GM12878 (cell line): Measurements from ENCODE around the gene AGK. TPM values are rescaled to one million over a fixed set of nuclear protein-coding genes. Genes with fewer than 3 reads are reported as not detected.

ENCODE experiments used
- ATAC-seq: fragments of 200-7000 bp; cut with Tn5 transposase; 3 replicates; pipeline ENCODE4 v1.9.1; 2020; ENCODE audit warnings: mild to moderate bottlenecking, moderate library complexity
- BruUV-seq: library from RNA; stranded (reverse); fragments of 400-500 nt; replicated peaks from 2 replicates; lab custom pipeline; 2021; lab: Mats Ljungman, UMichigan
- CTCF ChIA-PET: fragments of 300-600 bp; sonication (Branson Sonifier 250); formaldehyde crosslinking; extraction: SDS; loops from one replicate; lab custom pipeline; 2021; ENCODE audit warnings: inconsistent platforms; lab: Yijun Ruan, JAX
- POLR2A ChIA-PET: fragments of 350-600 bp; formaldehyde crosslinking; extraction: SDS; loops from one replicate; lab custom pipeline; 2021; ENCODE audit warnings: inconsistent platforms; lab: Charles Lee
- RAD21 ChIA-PET: fragments of 300-600 bp; sonication (Branson Sonifier 250); formaldehyde crosslinking; loops from one replicate; lab custom pipeline; 2023; ENCODE audit warnings: antibody characterized with exemption; ENCODE audit not compliant: unreplicated experiment; lab: Charles Lee
- SMC1A ChIA-PET: fragments of 300-600 bp; sonication (Branson Sonifier 250); formaldehyde crosslinking; loops from one replicate; lab custom pipeline; 2023; ENCODE audit not compliant: unreplicated experiment, uncharacterized antibody; lab: Charles Lee
- DNase-seq: peaks from one replicate; pipeline ENCODE4 v3.0.0-alpha.2; 2011; ENCODE audit warnings: low read depth, low spot score
- FAIRE-seq: peaks from 3 replicates; lab custom pipeline; 2011; peaks lifted over from hg19 to GRCh38; lab: Jason Lieb, UNC
- H2AFZ ChIP-seq: 2 replicates; pipeline ENCODE4 v1.6.0; 2011; ENCODE audit warnings: low read depth, low read length, control low read depth; ENCODE audit not compliant: control insufficient read depth
- H3K27ac ChIP-seq: 2 replicates; pipeline ENCODE4 v1.5.1; 2011; ENCODE audit warnings: control low read depth; ENCODE audit not compliant: control insufficient read depth, insufficient read depth
- H3K27me3 ChIP-seq, 2 experiments: replicated peaks in 1 of 2; 2 replicates each; pipeline versions ENCODE4 v1.6.0 to v1.6.1; 2011; ENCODE audit warnings: low read length in 1 of 2; ENCODE audit not compliant: control insufficient read depth in 2 of 2, insufficient read depth in 2 of 2
- H3K36me3 ChIP-seq, 2 experiments: 2 replicates each; pipeline ENCODE4 v1.5.1; 2011; ENCODE audit warnings: low read length in 1 of 2; ENCODE audit not compliant: control insufficient read depth in 2 of 2, insufficient read depth in 2 of 2
- H3K4me1 ChIP-seq: 2 replicates; pipeline ENCODE4 v1.6.1; 2011; ENCODE audit warnings: mild to moderate bottlenecking, low read length, moderate library complexity, mixed read lengths; ENCODE audit not compliant: control insufficient read depth, insufficient read depth
- H3K4me2 ChIP-seq: 2 replicates; pipeline ENCODE4 v1.6.0; 2011; ENCODE audit warnings: control low read depth; ENCODE audit not compliant: control insufficient read depth, insufficient read depth
- H3K4me3 ChIP-seq: fragments of 200-600 bp; sonication (generic); 2 replicates; pipeline ENCODE4 v1.5.1; 2016
- H3K79me2 ChIP-seq: 2 replicates; pipeline ENCODE4 v1.6.0; 2011; ENCODE audit warnings: low read length; ENCODE audit not compliant: control insufficient read depth, insufficient read depth
- H3K9ac ChIP-seq: 2 replicates; pipeline ENCODE4 v1.8.0; 2011; ENCODE audit warnings: low read length, control low read depth, mixed read lengths; ENCODE audit not compliant: control insufficient read depth, insufficient read depth
- H3K9me3 ChIP-seq: replicated peaks from 3 replicates; pipeline ENCODE4 v1.5.1; 2011; ENCODE audit warnings: mild to moderate bottlenecking, low read length; ENCODE audit not compliant: control insufficient read depth, insufficient read depth
- H4K20me1 ChIP-seq: 2 replicates; pipeline ENCODE4 v1.6.0; 2011; ENCODE audit not compliant: control insufficient read depth, insufficient read depth
- DPF2 ChIP-seq: fragments of 450-650 bp; IDR thresholded peaks from 2 replicates; pipeline ENCODE4 v1.6.1; 2017; ENCODE audit warnings: mild to moderate bottlenecking
- FOS ChIP-seq: IDR thresholded peaks from 3 replicates; pipeline ENCODE4 v1.6.1; 2011; ENCODE audit warnings: borderline replicate concordance; ENCODE audit not compliant: insufficient read length; ENCODE audit errors: extremely low read depth
- IKZF2 ChIP-seq, 2 experiments: fragments of 450-650 bp; IDR thresholded peaks; 2 replicates each; pipeline ENCODE4 v1.6.1; 2017; ENCODE audit warnings: mild to moderate bottlenecking in 2 of 2, moderate library complexity in 2 of 2
- NFYA ChIP-seq: IDR thresholded peaks from 2 replicates; pipeline ENCODE4 v1.6.1; 2011; ENCODE audit warnings: low read depth, mild to moderate bottlenecking, low read length, improper control_type of control experiment, borderline replicate concordance
- SMC3 ChIP-seq: IDR thresholded peaks from 2 replicates; pipeline ENCODE4 v1.6.1; 2011; ENCODE audit warnings: low read length, improper control_type of control experiment, borderline replicate concordance
- YBX1 ChIP-seq: fragments of 450-650 bp; IDR thresholded peaks from 2 replicates; pipeline ENCODE4 v1.6.1; 2016; ENCODE audit warnings: antibody characterized with exemption
- ZNF207 ChIP-seq: fragments of 450-650 bp; IDR thresholded peaks from 2 replicates; pipeline ENCODE4 v1.6.1; 2014; ENCODE audit warnings: antibody characterized with exemption, mild to moderate bottlenecking, borderline replicate concordance
- ZNF274 ChIP-seq: IDR thresholded peaks from one replicate; pipeline ENCODE4 v1.8.0; 2011; ENCODE audit not compliant: insufficient read length, insufficient read depth
- ZNF622 ChIP-seq: fragments of 450-650 bp; IDR thresholded peaks from 2 replicates; pipeline ENCODE4 v1.6.1; 2017; ENCODE audit warnings: mild to moderate bottlenecking, inconsistent platforms
- WGBS: methylation state at CpG from one replicate; pipeline ENCODE4 v1.1.6; 2016; ENCODE audit warnings: low lambda C conversion rate; ENCODE audit not compliant: insufficient replicate concordance, insufficient coverage; ENCODE audit errors: missing lambda C conversion rate; 5-methylcytosine and 5-hydroxymethylcytosine counted together
- in situ Hi-C: fragments of 300-500 bp; cut with MboI; formaldehyde crosslinking; loops from 9 replicates; pipeline ENCODE4 v1.14.3; 2018; ENCODE audit warnings: mixed read lengths
- intact Hi-C: fragments of 100-400 bp; cut with micrococcal nuclease; formaldehyde crosslinking; loops from one replicate; pipeline ENCODE4 v1.14.2; 2022; ENCODE audit not compliant: unreplicated experiment
- polyA plus RNA-seq, 11 experiments: library from polyadenylated mRNA; depleted of rRNA in 4 of 11; unstranded in 6 of 11; stranded (reverse) in 5 of 11; fragments of >200 nt; fragmentation: Nextera tagmentation in 4 of 11; fragmentation: Illumina TruSeq in 1 of 11; extraction: Ambion mirVana in 4 of 11; extraction: Trizol in 1 of 11; gene quantifications; 1 replicate in 1 of 11; 2 replicates in 10 of 11; pipeline versions ENCODE4 v1.2.1 to v1.2.3, GENCODE V29; 2011 to 2016; ENCODE audit warnings: inconsistent platforms in 2 of 11, missing spikeins in 2 of 11, low read depth in 1 of 11
- total RNA-seq, 4 experiments: library from RNA; depleted of rRNA in 3 of 4; stranded (reverse); fragments of >200 nt in 3 of 4; fragmentation: Illumina TruSeq in 1 of 4; extraction: Trizol in 1 of 4; gene quantifications; 2 replicates each; pipeline versions ENCODE4 v1.2.1 to v1.2.3, GENCODE V29; 2013 to 2021

AGK gene
- total and polyA plus RNA-seq, 10 of the 15 experiments (the other 5 are each of a cell fraction or from before 2014, with no cell fraction given), result 32.5 to 85.6 (median 47.8) TPM

DNA sequence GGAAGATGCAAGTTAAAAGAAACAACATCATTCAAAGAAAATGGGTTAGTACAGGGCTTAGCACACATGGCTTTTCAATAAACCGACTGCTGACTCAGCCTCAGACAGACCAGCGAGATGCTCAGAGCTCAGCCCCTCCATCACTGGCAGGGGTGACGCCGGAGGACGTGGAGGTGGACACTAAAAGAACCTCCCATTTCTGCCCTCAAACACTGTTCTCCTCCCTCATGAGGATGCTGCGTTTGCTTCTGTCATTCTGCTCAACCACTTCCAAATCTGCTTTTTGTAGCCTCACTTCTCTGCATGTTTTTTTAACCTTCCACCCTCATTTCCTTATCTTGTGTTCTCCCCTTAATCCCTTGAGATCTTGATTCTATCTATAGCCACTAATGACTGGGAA is 135.5 kb downstream of the AGK start:
- no peaks in the 10 kb centered on the region for H4K20me1 ChIP-seq
- SMC1A ChIA-PET, result interaction anchor here (1.1 kb wide), 1 partner anchor 14 kb away, joined by 3 read pairs; no protein-coding TSS in a partner anchor
- no peak overlapping the region for H3K4me2 ChIP-seq
- no peaks in the 10 kb centered on the region for H3K9me3 ChIP-seq
- POLR2A ChIA-PET, result no interaction called here
- 99% methylated on average over 6 of the region's 6 CpGs for WGBS
- H3K4me3 ChIP-seq, result no peak overlapping the region
- CTCF ChIA-PET, result interaction anchor here (1.3 to 2.0 kb wide), 2 partner anchors 9 to 33 kb away, joined by 5 to 6 read pairs; no protein-coding TSS in a partner anchor
- in situ Hi-C loops, result no loop called here
- no peak for ATAC-seq
- no peak for TF ChIP-seq DPF2
- TF ChIP-seq ZNF207, result no peak
- TF ChIP-seq YBX1, result no peak
- no peak for TF ChIP-seq ZNF274
- TF ChIP-seq FOS, result no peak
- no peak for TF ChIP-seq ZNF622
- TF ChIP-seq SMC3, result no peak
- no peak for TF ChIP-seq NFYA
- no peak for TF ChIP-seq IKZF2 (IDR thresholded peaks at IDR 0.05)
- TF ChIP-seq, all 136 proteins: peak for 0
- Histone ChIP-seq H3K9ac (no peak overlapping the region), H2AFZ (no peak overlapping the region), H3K27me3 (no peaks in the 10 kb centered on the region), H3K79me2 (peaks cover 4% of the 10 kb centered on the region; the same call in 1 of the 2 replicates), H3K27ac (no peak overlapping the region), H3K36me3 (peaks cover 7 to 13% of the 10 kb centered on the region in 2 experiments; a peak in 3 of 4 replicates), H3K4me1 (no peaks in the 10 kb centered on the region)
- no TSS peak for BruUV-seq
- DNase-seq, result no peak
- RAD21 ChIA-PET, result interaction anchor here (1.5 kb wide), 1 partner anchor 22 kb away, joined by 3 read pairs; the partner anchor contains the start of gene WEE2
- FAIRE-seq, result no peak
- intact Hi-C loops, result no loop called here
